DMS 273 treated with DMSO at 0.1 percent for 48 hours (cell line): ENCODE measurements around the gene TPST1.
A peak's percentile ranks its signal among the peaks of the same experiment; 100 is the strongest.
"Not testable (repeated sequence)": the region's sequence is repeated elsewhere in the genome, so short reads cannot be mapped to it uniquely, and the experiment has no call there.

ENCODE experiments used
- DNase-seq: peaks from one replicate; lab custom pipeline; 2025; lab: John Stamatoyannopoulos, UW

The TPST1 gene

DNA sequence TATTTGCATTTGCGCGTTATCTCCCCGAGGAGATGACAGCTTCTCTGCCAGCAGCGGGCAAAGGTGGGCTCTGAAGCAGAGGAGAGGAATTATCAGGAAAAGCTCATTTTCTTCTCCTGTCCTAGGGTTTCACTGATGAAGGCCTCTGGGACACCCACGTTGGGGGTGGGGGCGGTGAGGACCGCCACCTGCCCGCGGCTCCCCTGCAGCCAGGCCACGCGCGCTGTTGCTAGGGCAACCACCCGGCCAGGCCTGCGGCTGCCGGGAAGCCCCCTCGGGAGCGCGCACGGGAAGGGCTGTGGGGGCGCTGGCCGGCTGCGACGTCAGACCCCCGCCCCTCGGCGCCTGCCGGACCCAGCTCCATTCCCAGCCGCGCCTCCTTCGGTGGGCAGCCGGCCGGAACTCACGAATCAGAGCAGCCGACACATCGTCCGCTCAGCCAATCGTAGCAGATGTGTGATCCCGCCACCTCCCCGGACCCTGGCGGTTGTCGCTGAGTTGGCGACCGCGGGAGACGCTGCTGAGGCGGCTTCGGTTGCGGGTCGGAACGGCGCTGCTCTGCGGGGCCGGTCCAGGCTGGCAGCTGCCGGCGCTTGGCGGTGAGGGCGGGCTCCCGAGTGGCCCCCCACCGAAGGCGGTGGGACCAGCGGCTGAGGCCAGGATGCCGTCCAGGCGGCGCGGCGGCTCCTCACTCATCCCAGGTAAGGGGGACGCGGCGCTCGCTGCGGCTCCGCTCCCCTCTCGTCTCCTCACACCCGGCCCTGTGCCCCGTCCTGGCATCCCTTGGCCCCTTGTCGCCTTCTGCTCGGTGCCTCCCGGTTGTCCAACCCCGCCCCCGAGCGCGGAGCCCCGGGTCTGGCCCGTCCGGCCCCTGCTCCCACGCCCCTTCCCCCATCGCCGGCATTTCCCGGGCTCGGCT lies at the start of gene TPST1:
TPST1 (plus strand) TSS at position 513 of the 919 bp plus-strand sequence. CDS start 35,092 bp downstream, outside the sequence.
- peak; percentile 87 for DNase-seq

GRCh38 chr7:66156035-66156434 lies 49.1 kb upstream of the TPST1 start:
- DNase-seq = not testable (repeated sequence)

DNA sequence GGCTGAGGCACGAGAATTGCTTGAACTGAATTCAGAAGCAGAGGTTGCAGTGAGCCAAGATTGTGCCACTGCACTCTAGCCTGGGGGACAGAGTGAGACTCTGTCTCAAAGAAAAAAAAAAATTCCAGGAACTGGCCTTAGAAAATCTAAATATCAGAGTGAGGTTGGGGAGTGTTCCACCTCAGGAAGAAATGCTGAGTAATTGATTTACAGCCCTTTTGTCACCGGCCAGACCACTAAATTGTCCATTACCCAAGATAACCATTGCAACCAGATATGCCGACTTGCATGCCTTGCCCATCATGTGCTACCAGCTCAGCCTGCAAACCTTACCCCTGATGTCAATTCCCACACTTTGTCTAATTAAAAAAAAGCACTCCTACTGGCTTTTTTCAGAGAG lies 48.1 kb upstream of the TPST1 start:
- no peak for DNase-seq

- no peak for DNase-seq
These were observed 42.5 kb upstream of the TPST1 start for GRCh38 chr7:66162622-66163021.

GRCh38 chr7:66163186-66163610 lies 41.9 kb upstream of the TPST1 start:
- no peak for DNase-seq

GRCh38 chr7:66164356-66164755 lies 40.8 kb upstream of the TPST1 start:
- no peak for DNase-seq

DNA sequence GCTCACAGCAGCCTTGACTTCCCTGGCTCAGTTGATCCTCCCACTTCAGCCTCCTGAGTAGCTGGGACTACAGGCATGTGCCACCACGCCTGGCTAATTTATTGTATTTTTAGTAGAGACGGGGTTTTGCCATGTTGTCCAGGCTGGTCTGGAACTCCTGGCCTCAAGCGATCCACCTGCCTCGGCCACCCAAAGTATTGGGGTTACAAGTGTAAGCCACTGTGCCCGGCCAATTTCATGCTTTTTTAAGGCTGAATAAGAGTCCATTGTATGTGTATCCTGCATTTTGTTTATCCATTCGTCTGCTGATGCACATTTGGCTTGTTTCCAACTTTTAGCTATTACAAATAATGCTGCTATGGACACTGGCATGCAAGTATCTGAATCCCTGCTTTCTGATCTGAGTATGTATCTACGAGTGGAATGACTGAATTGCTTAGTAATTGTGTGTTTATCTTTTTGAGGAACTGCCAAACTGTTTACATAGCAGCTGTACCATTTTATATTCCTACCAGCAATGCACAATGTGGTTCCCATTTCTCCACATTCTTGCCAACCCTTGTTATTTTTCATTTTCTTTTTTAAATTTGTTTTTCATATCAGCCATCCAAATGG lies 37.3 kb upstream of the TPST1 start:
- no peak for DNase-seq

DNA sequence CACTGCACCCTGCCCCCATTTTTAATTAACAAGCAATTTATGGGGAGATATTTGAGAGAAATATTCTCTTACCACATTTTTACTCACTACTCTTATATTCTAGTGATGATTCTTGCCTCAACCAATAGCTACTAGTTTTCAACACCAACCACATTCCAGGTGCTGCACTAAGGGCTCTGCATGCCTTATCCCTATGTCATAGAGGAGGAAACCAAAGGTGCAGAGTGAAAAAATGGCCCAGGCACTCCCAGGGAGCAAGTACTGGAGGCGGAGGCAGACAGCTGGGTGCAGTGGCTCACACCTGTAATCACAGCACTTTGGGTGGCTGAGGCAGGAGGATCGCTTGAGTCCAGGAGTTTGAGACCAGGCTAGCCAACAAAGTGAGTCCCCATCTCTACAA lies 35.5 kb upstream of the TPST1 start:
- no peak for DNase-seq

DNA sequence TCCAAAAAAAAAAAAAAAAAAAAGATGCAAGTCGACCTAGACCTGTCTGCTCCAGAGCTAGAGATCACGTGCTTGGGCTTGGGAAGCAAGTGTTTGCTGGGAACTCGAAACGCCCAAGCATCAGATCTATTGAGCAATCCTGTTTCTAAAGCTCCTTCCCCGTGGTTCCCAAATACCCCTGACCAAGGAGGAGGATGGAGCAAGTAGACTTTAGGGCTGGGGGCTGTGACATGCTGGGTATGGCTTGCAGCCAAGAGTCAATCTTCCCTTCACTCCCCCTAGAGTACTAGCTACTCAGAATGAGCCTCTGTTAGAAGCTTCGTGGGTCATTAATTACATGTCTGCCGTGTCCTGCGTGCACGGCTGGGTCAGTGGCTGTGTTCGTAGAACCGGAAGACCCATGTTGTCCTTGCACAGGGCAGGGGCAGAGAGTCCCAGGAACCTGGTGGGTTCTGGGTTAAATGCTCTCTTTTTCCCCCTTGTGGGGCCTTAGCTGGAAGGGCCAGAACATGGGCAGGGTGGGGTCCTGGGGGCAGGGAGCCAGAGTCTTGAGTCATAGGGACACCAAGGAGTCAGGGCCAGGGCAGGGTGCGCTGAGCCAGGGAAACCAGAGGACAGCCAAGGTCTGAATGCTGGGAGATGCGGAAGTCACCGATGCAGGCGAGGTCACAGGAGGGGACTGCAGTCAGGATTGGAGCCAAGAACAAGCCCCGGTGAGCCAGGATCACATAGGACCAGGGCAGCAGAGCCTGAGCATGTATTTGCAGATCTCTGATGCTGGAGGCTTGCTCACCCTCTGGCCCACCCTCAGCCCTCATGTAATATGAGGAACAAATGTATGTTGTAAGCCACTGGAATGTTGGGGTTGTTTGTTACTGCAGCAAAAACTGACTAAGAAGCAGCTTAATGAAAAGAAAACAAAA lies 34.6 kb upstream of the TPST1 start:
- DNase-seq = no peak

- peak; percentile 70 for DNase-seq
These were observed 32.4 kb upstream of the TPST1 start for GRCh38 chr7:66172536-66173401.

- DNase-seq = no peak
These were observed 31.3 kb upstream of the TPST1 start for GRCh38 chr7:66173856-66174255.

DNA sequence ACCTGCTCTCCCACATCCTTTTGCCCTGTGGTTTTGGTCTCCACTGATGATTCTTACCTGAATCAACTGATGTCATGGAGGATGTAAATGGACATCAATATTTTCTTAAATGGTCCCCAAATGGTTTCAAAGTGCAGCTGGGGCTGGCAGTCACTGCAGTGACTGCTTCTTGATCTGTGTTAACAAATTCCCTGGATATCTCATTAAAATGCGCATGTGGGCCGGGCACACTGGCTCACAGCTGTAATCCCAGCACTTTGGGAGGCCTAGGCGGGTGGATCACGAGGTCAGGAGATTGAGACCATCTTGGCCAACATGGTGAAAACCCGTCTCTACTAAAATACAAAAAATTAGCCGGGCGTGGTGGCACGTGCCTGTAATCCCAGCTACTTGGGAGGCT lies 30.1 kb upstream of the TPST1 start:
- DNase-seq = not testable (repeated sequence)

GRCh38 chr7:66176914-66177313 lies 28.2 kb upstream of the TPST1 start:
- DNase-seq = no peak

GRCh38 chr7:66178258-66178657 lies 26.9 kb upstream of the TPST1 start:
- no peak for DNase-seq

DNA sequence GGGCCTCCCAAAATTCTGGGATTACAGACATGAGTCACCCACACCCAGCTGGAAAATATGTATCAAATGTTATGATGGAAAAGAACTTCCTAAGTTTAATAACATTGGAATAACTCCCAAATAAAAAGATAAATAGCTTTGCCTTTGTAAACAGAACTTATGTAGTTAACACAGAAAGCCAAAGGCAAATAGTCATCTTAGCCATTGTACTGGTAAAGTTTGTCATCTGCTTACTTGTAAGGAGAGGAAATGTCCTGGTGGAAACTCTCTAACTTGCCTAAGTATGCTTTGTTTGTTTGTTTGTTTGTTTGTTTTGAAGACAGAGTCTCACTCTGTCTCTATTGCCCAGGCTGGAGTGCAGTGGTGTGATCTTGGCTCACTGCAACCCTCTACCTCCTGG lies 23.8 kb upstream of the TPST1 start:
- DNase-seq = no peak

DNA sequence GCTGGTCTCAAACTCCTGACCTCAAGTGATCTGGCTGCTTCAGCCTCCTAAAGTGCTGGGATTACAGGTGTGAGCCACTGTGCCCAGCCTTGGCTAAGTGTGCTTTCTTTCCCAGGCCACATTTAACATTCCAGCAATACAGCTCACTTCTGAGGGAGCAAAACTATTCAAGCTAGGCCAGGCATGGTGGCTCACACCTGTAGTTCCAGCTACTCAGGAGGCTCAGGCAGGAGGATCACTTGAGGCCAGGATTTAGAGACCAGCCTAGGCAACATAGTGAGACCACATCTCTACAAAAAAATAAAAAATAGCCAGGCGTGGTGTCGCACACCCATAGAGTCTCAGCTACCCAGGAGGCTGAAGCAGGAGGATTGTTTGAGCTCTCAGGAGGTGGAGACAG lies 23.3 kb upstream of the TPST1 start:
- no peak for DNase-seq

DNA sequence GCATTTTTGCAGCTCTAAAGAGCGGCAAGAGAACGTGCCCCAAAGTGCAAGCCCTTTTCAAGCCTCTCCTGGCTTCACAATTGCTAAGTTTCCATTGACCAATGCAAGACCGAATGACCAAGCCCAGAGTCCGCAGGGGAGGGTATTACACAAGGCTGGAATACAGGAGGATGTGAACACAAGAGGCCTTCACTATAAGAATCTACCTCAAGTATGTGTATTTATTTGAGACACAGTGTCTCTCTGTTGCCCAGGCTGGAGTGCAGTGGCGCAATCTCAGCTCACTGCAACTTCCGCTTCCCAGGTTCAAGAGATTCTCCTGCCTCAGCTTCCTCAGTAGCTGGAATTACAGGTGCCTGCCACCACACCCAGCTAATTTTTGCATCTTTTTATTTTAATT lies 22.2 kb upstream of the TPST1 start:
- no peak for DNase-seq

- DNase-seq = no peak
These were observed 21.4 kb upstream of the TPST1 start for GRCh38 chr7:66183700-66184099.

- DNase-seq = no peak
These were observed 19.4 kb upstream of the TPST1 start for GRCh38 chr7:66185680-66186187.

DNA sequence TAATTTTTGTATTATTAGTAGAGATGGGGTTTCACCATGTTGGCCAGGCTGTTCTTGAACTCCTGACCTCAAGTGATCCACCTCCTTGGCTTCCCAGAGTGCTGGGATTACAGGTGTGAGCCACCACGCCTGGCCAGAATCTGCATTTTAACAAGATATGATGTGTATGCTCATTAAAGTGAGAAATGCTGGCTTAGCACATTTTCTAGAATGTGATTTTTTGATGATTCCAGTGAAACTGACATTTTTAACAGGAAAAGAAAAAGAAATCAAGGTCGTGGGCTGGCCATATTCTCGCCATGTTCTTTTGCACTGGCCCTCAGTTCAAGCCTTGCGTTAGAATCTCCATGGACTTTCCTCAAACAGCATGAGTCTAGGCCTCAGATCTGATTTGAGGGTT lies 18.1 kb upstream of the TPST1 start:
- no peak for DNase-seq

- DNase-seq = no peak
These were observed 17.2 kb upstream of the TPST1 start for GRCh38 chr7:66187905-66188304.
